Keratinocyte (primary cell): ENCODE results near the gene PLXND1.

Experiments
- CTCF ChIP-seq, 3 experiments: IDR thresholded peaks in 1 of 3; conservative IDR thresholded peaks in 1 of 3; optimal IDR thresholded peaks in 1 of 3; 2 replicates in 2 of 3; 3 replicates in 1 of 3; pipeline versions ENCODE3 to v1.5.1; 2011; ENCODE audit warnings: low read length in 3 of 3, mild to moderate bottlenecking in 3 of 3, moderate library complexity in 2 of 3, control low read depth in 1 of 3, inconsistent platforms in 1 of 3; ENCODE audit not compliant: insufficient read depth in 2 of 3; ENCODE audit errors: extremely low read depth in 1 of 3
- EZH2 ChIP-seq: IDR thresholded peaks from one replicate; pipeline ENCODE4 v1.6.1; 2012; ENCODE audit warnings: inconsistent platforms, mild to moderate bottlenecking, low read length, moderate library complexity

GRCh38 chr3:129527262-129527661, 79.2 kb downstream of the PLXND1 start:
- TF ChIP-seq EZH2 (no peak), CTCF (optimal IDR thresholded peaks at IDR 0.05 in 1 of 3, IDR thresholded peaks at IDR 0.05 in 1 of 3, conservative IDR thresholded peaks at IDR 0.05 in 1 of 3; ENCODE audit: extremely low read depth in 1 of 3, insufficient read depth in 2 of 3, low read length in 3 of 3) (no peak)
